MM.1S (cell line): ENCODE data around the gene LRRC23.
"Not testable (repeated sequence)": the region's sequence is repeated elsewhere in the genome, so short reads cannot be mapped to it uniquely, and the experiment has no call there.

ENCODE experiments used
- DNase-seq: peaks from one replicate; pipeline ENCODE4 v3.0.0-alpha.2; 2015
- H2AFZ ChIP-seq: fragments of 300-600 bp; sonication (generic); 2 replicates; pipeline ENCODE4 v1.6.0; 2016; ENCODE audit warnings: antibody characterized with exemption, low read length
- H3F3A ChIP-seq: fragments of 300-600 bp; sonication (generic); 2 replicates; pipeline ENCODE4 v1.6.1; 2016; ENCODE audit warnings: mild to moderate bottlenecking, antibody characterized with exemption, low read length, moderate library complexity, mixed read lengths; ENCODE audit not compliant: insufficient read depth
- H3K27ac ChIP-seq: fragments of 300-600 bp; sonication (generic); 2 replicates; pipeline ENCODE4 v1.5.1; 2016; ENCODE audit warnings: mild to moderate bottlenecking, low read length
- H3K27me3 ChIP-seq: fragments of 300-600 bp; sonication (generic); replicated peaks from 2 replicates; pipeline ENCODE4 v1.6.0; 2016; ENCODE audit warnings: low read length; ENCODE audit not compliant: insufficient read depth
- H3K36me3 ChIP-seq: fragments of 300-600 bp; sonication (generic); replicated peaks from 2 replicates; pipeline ENCODE4 v1.6.1; 2016; ENCODE audit warnings: mild to moderate bottlenecking, low read length, mixed read lengths; ENCODE audit not compliant: insufficient read depth
- H3K4me1 ChIP-seq: fragments of 300-600 bp; sonication (generic); 2 replicates; pipeline ENCODE4 v1.6.1; 2016; ENCODE audit warnings: low read length, mixed read lengths
- H3K4me2 ChIP-seq: fragments of 300-600 bp; sonication (generic); 2 replicates; pipeline ENCODE4 v1.6.0; 2016; ENCODE audit warnings: low read depth, low read length
- H3K4me3 ChIP-seq: fragments of 300-600 bp; sonication (generic); 2 replicates; pipeline ENCODE4 v1.5.1; 2016; ENCODE audit warnings: low read length, mixed read lengths
- H3K79me2 ChIP-seq: fragments of 300-600 bp; sonication (generic); 2 replicates; pipeline ENCODE4 v1.6.1; 2016; ENCODE audit warnings: mixed run types, low read length, mixed read lengths
- H3K9ac ChIP-seq: fragments of 300-600 bp; sonication (generic); 2 replicates; pipeline ENCODE4 v1.6.1; 2016; ENCODE audit warnings: low read length, mixed read lengths
- H3K9me2 ChIP-seq: fragments of 300-600 bp; sonication (generic); replicated peaks from 2 replicates; pipeline ENCODE4 v1.6.1; 2016; ENCODE audit warnings: mild to moderate bottlenecking, low read length, mixed read lengths; ENCODE audit not compliant: insufficient read depth
- H3K9me3 ChIP-seq: fragments of 300-600 bp; sonication (generic); replicated peaks from 2 replicates; pipeline ENCODE4 v1.6.1; 2016; ENCODE audit warnings: mild to moderate bottlenecking, low read length, mixed read lengths; ENCODE audit not compliant: insufficient read depth
- H4K20me1 ChIP-seq: fragments of 300-600 bp; sonication (generic); 2 replicates; pipeline ENCODE4 v1.6.1; 2016; ENCODE audit warnings: mild to moderate bottlenecking, low read length, moderate library complexity, mixed read lengths; ENCODE audit not compliant: insufficient read depth
- EZH2 ChIP-seq: fragments of 300-600 bp; sonication (generic); optimal IDR thresholded peaks from 2 replicates; pipeline ENCODE3; 2017; ENCODE audit warnings: low read depth, mild to moderate bottlenecking, antibody characterized with exemption, low read length, mixed read lengths
- EZH2phosphoT487 ChIP-seq: fragments of 300-600 bp; sonication (generic); IDR thresholded peaks from 2 replicates; pipeline ENCODE4 v1.6.1; 2018; ENCODE audit warnings: antibody characterized with exemption, low read length
- TF ChIP-seq, protein P1 (sequence below): fragments of 300-600 bp; sonication (generic); IDR thresholded peaks from 2 replicates; pipeline ENCODE4 v1.5.1; 2016; ENCODE audit warnings: antibody characterized with exemption, low read length, mixed read lengths

The LRRC23 gene

DNA sequence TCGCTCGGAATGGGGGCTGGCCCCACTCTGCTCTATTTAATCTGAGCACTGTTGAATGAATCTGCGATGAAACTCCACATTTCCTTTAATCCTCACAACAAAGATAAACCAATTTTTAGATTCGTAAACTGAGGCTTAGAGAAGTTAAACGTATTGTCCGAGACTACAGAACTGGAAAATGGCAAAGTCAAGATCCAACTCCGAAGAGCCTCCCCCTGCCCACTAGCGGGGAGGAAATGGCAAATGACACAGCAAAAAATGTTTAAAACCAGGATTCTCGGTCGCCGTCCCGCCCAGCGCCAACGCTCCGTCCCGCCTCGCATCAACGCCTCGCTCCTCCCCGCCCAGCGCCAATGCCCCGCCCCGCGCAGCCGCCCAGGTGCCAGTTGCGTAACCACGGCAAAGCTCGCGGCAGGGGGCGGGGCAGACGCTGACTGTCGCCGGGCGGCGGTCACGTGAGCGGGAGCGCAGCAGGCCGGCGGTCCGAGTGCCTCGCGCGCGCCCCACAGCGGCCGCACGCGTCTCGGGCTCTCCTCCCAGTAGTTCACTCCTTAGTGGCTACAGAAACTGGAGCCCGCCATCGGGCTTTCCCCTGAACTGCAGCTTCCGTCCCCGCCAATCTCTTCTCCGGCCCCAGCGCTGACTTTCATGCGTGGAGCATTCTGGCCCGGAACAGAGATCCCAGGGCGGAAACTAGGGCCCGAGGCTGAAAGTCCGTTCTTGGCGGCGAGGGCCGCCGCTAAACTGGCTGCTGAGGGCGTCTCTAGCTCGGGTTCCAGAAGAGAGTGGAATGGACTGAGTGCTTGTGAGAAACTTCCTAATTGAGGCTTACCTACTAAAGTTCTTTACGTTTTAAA lies 13.6 kb upstream of the LRRC23 start:
- Histone ChIP-seq H3K79me2 (no peaks in the 10 kb centered on the region), H3F3A (peaks cover 9% of the 10 kb centered on the region; the same call in 1 of the 2 replicates), H4K20me1 (no peaks in the 10 kb centered on the region), H3K9ac (peak overlapping the region; percentile 64), H3K4me3 (peak overlapping the region; percentile 46), H2AFZ (peak overlapping the region; percentile 71), H3K9me3 (no peaks in the 10 kb centered on the region), H3K9me2 (no peaks in the 10 kb centered on the region), H3K36me3 (no peaks in the 10 kb centered on the region), H3K4me1 (peaks cover 11% of the 10 kb centered on the region), H3K27me3 (no peaks in the 10 kb centered on the region), H3K27ac (peak overlapping the region; percentile 77), H3K4me2 (peak overlapping the region; percentile 86)
- TF ChIP-seq EZH2phosphoT487 = no peak
- TF ChIP-seq, protein P1, sequence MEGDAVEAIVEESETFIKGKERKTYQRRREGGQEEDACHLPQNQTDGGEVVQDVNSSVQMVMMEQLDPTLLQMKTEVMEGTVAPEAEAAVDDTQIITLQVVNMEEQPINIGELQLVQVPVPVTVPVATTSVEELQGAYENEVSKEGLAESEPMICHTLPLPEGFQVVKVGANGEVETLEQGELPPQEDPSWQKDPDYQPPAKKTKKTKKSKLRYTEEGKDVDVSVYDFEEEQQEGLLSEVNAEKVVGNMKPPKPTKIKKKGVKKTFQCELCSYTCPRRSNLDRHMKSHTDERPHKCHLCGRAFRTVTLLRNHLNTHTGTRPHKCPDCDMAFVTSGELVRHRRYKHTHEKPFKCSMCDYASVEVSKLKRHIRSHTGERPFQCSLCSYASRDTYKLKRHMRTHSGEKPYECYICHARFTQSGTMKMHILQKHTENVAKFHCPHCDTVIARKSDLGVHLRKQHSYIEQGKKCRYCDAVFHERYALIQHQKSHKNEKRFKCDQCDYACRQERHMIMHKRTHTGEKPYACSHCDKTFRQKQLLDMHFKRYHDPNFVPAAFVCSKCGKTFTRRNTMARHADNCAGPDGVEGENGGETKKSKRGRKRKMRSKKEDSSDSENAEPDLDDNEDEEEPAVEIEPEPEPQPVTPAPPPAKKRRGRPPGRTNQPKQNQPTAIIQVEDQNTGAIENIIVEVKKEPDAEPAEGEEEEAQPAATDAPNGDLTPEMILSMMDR = peak; percentile 87
- peak; percentile 99 for DNase-seq

DNA sequence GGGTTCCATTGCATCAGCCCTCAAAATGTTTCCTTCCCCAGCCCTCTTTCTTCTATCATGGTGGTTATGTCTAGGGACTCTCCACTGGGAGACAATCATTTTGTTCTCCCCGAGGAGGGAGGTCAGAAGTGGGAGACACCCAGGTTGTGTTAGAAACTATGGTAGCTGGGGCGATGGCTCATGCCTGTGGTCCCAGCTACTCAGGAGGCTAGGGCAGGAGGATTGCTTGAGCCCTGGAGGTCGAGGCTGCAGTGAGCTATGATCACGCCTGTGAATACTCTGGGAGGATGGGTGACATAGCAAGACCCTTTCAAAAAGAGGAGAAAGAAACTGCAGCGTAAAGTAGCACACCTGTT lies 13.0 kb upstream of the LRRC23 start:
- peak overlapping the region; percentile 42 for H2AFZ ChIP-seq
- no peak for DNase-seq

DNA sequence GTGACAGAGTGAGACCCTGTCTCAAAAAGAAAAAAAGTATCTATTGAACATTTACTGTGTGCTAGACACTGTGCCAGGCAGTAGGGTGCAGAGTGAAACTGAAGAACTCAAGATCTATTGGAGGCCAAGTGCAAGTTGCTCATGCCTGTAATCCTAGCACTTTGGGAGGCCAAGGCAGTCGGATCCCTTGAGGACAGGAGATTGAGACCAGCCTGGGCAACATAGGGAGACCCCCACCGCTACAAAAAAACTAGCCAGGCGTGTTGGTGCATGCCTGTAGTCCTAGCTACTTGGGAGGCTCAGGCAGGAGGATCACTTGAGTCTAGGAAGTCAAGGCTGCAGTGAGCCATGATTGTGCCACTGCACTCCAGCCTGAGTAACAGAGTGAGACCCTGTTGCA lies 11.9 kb upstream of the LRRC23 start:
- DNase-seq = not testable (repeated sequence)

More for the DNA sequence above, 13.0 kb upstream of the LRRC23 start:
- TF ChIP-seq EZH2phosphoT487 = no peak
- no peak for TF ChIP-seq EZH2
- TF ChIP-seq, protein P1 = no peak
- Histone ChIP-seq H3K4me1 (peaks cover 11% of the 10 kb centered on the region), H4K20me1 (no peaks in the 10 kb centered on the region), H3K9me2 (no peaks in the 10 kb centered on the region), H3K4me2 (peak overlapping the region; percentile 63), H3K79me2 (no peaks in the 10 kb centered on the region), H3K36me3 (no peaks in the 10 kb centered on the region), H3K27ac (peak overlapping the region; percentile 77), H3K9me3 (no peaks in the 10 kb centered on the region), H3K27me3 (no peaks in the 10 kb centered on the region), H3F3A (peaks cover 9% of the 10 kb centered on the region; the same call in 1 of the 2 replicates), H3K9ac (peak overlapping the region; percentile 64), H3K4me3 (peak overlapping the region; percentile 46)

DNA sequence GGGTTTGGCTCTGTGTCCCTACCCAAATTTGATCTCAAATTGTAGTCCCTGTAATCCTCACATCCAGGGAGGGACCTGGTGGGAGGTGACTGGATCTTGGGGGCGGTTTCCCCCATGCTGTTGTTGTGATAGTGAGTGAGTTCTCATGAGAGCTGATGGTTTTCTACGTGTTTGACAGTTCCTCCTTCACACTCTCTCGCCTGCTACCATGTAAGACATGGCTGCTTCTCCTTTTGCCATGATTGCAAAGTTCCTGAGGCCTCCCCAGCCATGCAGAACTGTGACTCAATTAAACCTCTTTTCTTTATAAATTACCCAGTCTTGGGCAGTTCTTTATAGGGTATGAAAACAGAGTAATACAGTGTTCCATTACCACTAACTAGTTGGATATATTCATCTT lies 10.3 kb upstream of the LRRC23 start:
- H2AFZ ChIP-seq = no peak overlapping the region
- H3K27ac ChIP-seq = no peak overlapping the region
- no peaks in the 10 kb centered on the region for H3K27me3 ChIP-seq
- H3K36me3 ChIP-seq = no peaks in the 10 kb centered on the region
- H3K9me3 ChIP-seq = no peaks in the 10 kb centered on the region
- no peaks in the 10 kb centered on the region for H3K9me2 ChIP-seq
- no peak overlapping the region for H3K9ac ChIP-seq
- no peak overlapping the region for H3K4me3 ChIP-seq
- no peaks in the 10 kb centered on the region for H4K20me1 ChIP-seq
- no peak overlapping the region for H3K4me2 ChIP-seq
- no peak for DNase-seq
- peaks cover 11% of the 10 kb centered on the region for H3K4me1 ChIP-seq
- no peaks in the 10 kb centered on the region for H3K79me2 ChIP-seq
- TF ChIP-seq, protein P1 = no peak
- TF ChIP-seq EZH2phosphoT487 (no peak), EZH2 (no peak)
- peaks cover 9% of the 10 kb centered on the region; the same call in 1 of the 2 replicates for H3F3A ChIP-seq

More for the DNA sequence above, 11.9 kb upstream of the LRRC23 start:
- H3K4me1 ChIP-seq = peaks cover 11% of the 10 kb centered on the region
- not testable (repeated sequence) for H2AFZ ChIP-seq, H3K79me2 ChIP-seq, H3K4me3 ChIP-seq, H3K9ac ChIP-seq, H3K27me3 ChIP-seq, H4K20me1 ChIP-seq, H3F3A ChIP-seq, H3K9me2 ChIP-seq, H3K4me2 ChIP-seq, H3K27ac ChIP-seq, H3K36me3 ChIP-seq, H3K9me3 ChIP-seq
